Measurements from ENCODE around the gene MAP3K9. TPM values are rescaled to one million over a fixed set of nuclear protein-coding genes. Genes with fewer than 3 reads are reported as not detected.

Gene MAP3K9
- polyA plus RNA-seq, 1 donor from 2014 or later: 5.3 TPM

DNA sequence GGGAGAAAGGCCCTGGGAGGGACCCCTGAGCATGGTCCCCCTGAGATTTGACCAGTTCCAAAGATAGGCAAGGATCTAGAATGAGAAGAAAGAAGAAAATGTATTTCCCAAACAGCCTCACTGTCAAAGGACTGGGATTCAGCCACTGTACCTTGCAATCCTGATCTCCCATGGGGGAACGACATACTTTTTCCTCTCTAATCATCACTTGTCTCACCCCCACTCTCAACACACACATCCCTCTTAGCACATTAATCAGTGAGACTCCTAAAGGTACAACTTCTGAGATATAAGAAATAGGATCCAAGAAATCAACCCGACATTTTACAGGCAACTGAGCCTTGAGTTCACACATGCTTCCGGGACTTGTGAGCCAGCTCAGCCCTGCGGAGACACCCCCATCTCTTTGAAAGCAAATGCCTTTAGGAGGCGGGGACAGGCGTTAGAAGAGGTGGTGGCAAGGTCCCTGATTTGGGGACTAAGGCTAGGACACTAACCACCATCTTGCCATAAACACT lies 1.4 kb downstream of the MAP3K9 start:
- peak overlapping the region; percentile 13 to 83 (median 77) for H3K27ac Mint-ChIP-seq
- peaks cover 1% of the 10 kb centered on the region for H3K36me3 Mint-ChIP-seq
- H3K27me3 Mint-ChIP-seq: peaks cover 2% of the 10 kb centered on the region
- no peaks in the 10 kb centered on the region for H3K9me3 Mint-ChIP-seq
- H3K4me3 Mint-ChIP-seq: peak overlapping the region in 3 of 4 donors; percentile 69 to 97 (median 87)
- H3K4me1 Mint-ChIP-seq: peaks cover 22 to 34% (median 28%) of the 10 kb centered on the region in 3 donors

DNA sequence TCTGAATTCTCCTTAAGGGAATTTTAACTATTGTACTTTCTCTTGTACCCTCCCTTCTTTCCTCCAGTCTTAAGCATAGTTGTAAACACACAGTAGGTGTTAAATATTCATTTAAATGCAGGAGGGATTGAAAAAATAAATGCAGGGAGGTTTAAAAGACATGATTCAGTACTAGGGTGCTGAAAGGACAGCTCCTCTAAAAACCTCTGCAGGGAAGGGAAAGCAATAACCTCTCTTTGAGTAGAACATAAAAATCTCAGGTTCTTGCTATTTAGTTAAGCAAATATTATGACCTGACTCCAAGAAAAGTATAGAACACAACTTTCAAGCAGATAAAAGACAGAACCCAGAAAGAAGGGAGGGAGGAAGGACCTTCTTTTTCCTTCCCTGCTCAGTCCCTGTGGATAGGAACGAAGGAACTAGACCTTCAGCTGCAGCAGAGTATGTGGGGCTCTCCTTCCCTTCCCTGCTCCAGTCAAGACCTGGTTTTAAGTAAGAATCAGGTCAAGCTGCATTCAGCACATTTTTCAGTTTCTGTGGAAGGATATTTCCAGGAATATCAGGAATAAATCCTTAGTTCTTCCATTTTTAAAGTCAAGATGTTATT lies 4.7 kb downstream of the MAP3K9 start:
- H3K9me3 Mint-ChIP-seq: peaks cover 0 to 1% (median 0%) of the 10 kb centered on the region in 3 donors
- peak overlapping the region in 1 of 3 donors; percentile 35 for H3K27ac Mint-ChIP-seq
- peaks cover 2% of the 10 kb centered on the region for H3K27me3 Mint-ChIP-seq
- H3K4me1 Mint-ChIP-seq: peaks cover 31 to 40% (median 34%) of the 10 kb centered on the region in 3 donors
- H3K4me3 Mint-ChIP-seq: peak overlapping the region in 1 of 4 donors; percentile 37
- H3K36me3 Mint-ChIP-seq: peaks cover 6% of the 10 kb centered on the region

GRCh38 chr14:70803321-70804310 lies 5.7 kb downstream of the MAP3K9 start:
- Mint-ChIP-seq H3K9me3 (peaks cover 0 to 1% (median 0%) of the 10 kb centered on the region in 3 donors), H3K27ac (peak overlapping the region in 2 of 3 donors; percentile 80 to 92), H3K36me3 (peaks cover 6% of the 10 kb centered on the region), H3K4me1 (peaks cover 31 to 40% (median 34%) of the 10 kb centered on the region in 3 donors), H3K4me3 (peak overlapping the region; percentile 60 to 81 (median 73)), H3K27me3 (peaks cover 2% of the 10 kb centered on the region)

- peak overlapping the region in 2 of 3 donors; percentile 80 to 89 for H3K27ac Mint-ChIP-seq
- peaks cover 7% of the 10 kb centered on the region for H3K36me3 Mint-ChIP-seq
- no peaks in the 10 kb centered on the region for H3K27me3 Mint-ChIP-seq
- peak overlapping the region in 1 of 4 donors; percentile 81 for H3K4me3 Mint-ChIP-seq
- peaks cover 26 to 35% (median 30%) of the 10 kb centered on the region in 3 donors for H3K4me1 Mint-ChIP-seq
- H3K9me3 Mint-ChIP-seq: peaks cover 0 to 1% (median 0%) of the 10 kb centered on the region in 3 donors
Observed at GRCh38 chr14:70802379-70802778, 6.9 kb downstream of the MAP3K9 start.

GRCh38 chr14:70801836-70802235 lies 7.5 kb downstream of the MAP3K9 start:
- peaks cover 25 to 34% (median 28%) of the 10 kb centered on the region in 3 donors for H3K4me1 Mint-ChIP-seq
- H3K4me3 Mint-ChIP-seq: no peak overlapping the region
- no peak overlapping the region for H3K27ac Mint-ChIP-seq
- no peaks in the 10 kb centered on the region for H3K27me3 Mint-ChIP-seq
- H3K36me3 Mint-ChIP-seq: peaks cover 7% of the 10 kb centered on the region
- H3K9me3 Mint-ChIP-seq: peaks cover 0 to 1% (median 0%) of the 10 kb centered on the region in 3 donors

- peaks cover 4 to 17% (median 8%) of the 10 kb centered on the region in 3 donors for H3K4me1 Mint-ChIP-seq
- no peaks in the 10 kb centered on the region for H3K27me3 Mint-ChIP-seq
- H3K9me3 Mint-ChIP-seq: peaks cover 0 to 1% (median 0%) of the 10 kb centered on the region in 3 donors
- no peak overlapping the region for H3K4me3 Mint-ChIP-seq
- peaks cover 6% of the 10 kb centered on the region for H3K36me3 Mint-ChIP-seq
- no peak overlapping the region for H3K27ac Mint-ChIP-seq
Observed at GRCh38 chr14:70796551-70796950, 12.8 kb downstream of the MAP3K9 start.

DNA sequence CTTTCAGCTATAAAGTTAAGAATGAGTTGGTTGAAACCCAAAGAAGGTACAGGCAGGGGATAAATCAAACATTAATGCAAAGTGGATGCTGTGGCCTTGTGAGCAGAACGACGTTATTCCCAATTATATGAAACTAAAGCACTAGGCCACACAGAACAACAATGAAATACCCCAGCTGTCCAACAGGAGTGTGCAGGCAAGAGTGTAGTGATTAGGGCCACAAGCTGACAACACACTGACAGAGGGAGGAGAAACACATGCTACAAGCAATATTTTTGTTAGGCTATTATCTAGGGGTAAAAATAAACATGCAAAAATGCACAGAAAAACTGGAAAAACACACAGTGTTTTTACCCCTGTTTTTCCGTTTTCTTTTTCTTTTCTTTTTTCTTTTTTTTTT lies 15.0 kb downstream of the MAP3K9 start:
- H3K27me3 Mint-ChIP-seq: no peaks in the 10 kb centered on the region
- no peaks in the 10 kb centered on the region for H3K9me3 Mint-ChIP-seq
- H3K4me1 Mint-ChIP-seq: peaks cover 4 to 9% (median 4%) of the 10 kb centered on the region in 3 donors
- H3K36me3 Mint-ChIP-seq: peaks cover 2% of the 10 kb centered on the region
- no peak overlapping the region for H3K4me3 Mint-ChIP-seq
- H3K27ac Mint-ChIP-seq: peak overlapping the region in 1 of 3 donors; percentile 33

GRCh38 chr14:70793637-70794036 lies 15.7 kb downstream of the MAP3K9 start:
- Mint-ChIP-seq H3K27ac (no peak overlapping the region), H3K4me1 (peaks cover 4 to 9% (median 4%) of the 10 kb centered on the region in 3 donors), H3K36me3 (peaks cover 2% of the 10 kb centered on the region), H3K9me3 (no peaks in the 10 kb centered on the region), H3K4me3 (no peak overlapping the region), H3K27me3 (no peaks in the 10 kb centered on the region)

- no peak overlapping the region for H3K27ac Mint-ChIP-seq
- no peaks in the 10 kb centered on the region for H3K27me3 Mint-ChIP-seq
- H3K4me3 Mint-ChIP-seq: no peak overlapping the region
- no peaks in the 10 kb centered on the region for H3K9me3 Mint-ChIP-seq
- peaks cover 4 to 9% (median 4%) of the 10 kb centered on the region in 3 donors for H3K4me1 Mint-ChIP-seq
- H3K36me3 Mint-ChIP-seq: peaks cover under 1% of the 10 kb centered on the region
Observed at GRCh38 chr14:70792939-70793338, 16.4 kb downstream of the MAP3K9 start.

DNA sequence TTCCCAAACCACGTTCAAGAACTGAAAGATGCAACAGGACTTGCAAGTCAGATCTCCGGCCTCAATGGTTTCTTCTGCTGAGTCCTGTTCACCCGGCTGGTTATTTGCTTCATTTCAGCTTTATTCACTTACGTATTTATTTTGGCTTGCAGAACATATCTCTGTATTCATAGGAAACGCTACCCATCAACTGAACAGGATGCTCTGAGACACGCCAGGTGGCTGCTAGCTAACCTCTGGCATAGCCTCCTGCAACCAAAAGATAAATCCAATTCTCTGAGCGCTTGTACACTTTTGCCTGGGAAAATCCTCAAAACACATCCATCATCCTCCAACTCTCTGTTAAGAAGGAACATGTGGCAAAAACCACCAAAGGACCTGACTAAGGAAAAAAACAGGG lies 17.3 kb downstream of the MAP3K9 start:
- no peaks in the 10 kb centered on the region for H3K36me3 Mint-ChIP-seq
- no peak overlapping the region for H3K4me3 Mint-ChIP-seq
- no peak overlapping the region for H3K27ac Mint-ChIP-seq
- peaks cover 4 to 9% (median 4%) of the 10 kb centered on the region in 3 donors for H3K4me1 Mint-ChIP-seq
- no peaks in the 10 kb centered on the region for H3K9me3 Mint-ChIP-seq
- H3K27me3 Mint-ChIP-seq: no peaks in the 10 kb centered on the region

DNA sequence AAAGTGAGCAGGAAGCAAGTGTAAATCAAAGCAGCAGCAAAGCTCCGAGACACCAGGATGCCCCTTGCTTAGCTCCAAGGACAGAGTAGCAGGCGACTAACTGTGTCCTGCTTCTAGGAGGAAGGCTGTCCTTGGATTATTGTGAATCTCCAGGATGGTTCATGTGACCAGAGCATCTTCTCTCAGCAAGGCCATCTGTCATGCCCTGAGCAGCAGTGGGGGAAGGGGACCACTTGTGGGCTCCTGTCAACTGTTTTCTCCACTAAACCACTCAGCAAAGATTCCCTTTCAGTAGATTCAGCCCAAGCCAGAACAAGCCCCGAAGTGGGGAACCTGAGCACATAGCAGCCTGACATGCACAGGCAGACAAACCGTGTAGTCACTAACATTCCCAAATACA lies 19.4 kb downstream of the MAP3K9 start:
- Mint-ChIP-seq H3K9me3 (no peaks in the 10 kb centered on the region), H3K27ac (no peak overlapping the region), H3K4me3 (no peak overlapping the region), H3K36me3 (peaks cover 2% of the 10 kb centered on the region), H3K27me3 (no peaks in the 10 kb centered on the region), H3K4me1 (peaks cover 4 to 9% (median 4%) of the 10 kb centered on the region in 3 donors)

DNA sequence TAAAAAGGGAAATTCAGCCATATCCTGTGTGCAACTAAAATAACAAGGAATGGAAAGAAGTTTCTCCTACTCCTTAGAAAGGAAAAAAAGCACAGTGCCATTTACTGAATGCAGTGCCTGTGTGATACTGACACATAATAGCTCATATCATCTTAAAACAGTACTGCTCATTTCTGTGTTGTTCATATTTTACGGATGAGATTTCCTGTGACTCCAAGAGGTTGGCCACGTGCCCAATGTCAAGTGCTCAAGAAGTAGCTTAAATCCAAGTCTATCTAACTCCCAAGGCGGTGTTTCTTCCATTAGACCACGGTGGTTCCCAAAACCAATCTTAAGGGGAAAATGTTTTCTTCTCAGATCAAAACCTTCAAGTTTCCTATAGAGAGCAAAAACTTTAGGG lies 20.0 kb downstream of the MAP3K9 start:
- Mint-ChIP-seq H3K27ac (no peak overlapping the region), H3K4me1 (peaks cover 4 to 7% (median 4%) of the 10 kb centered on the region in 3 donors), H3K4me3 (no peak overlapping the region), H3K36me3 (peaks cover 2% of the 10 kb centered on the region), H3K9me3 (no peaks in the 10 kb centered on the region), H3K27me3 (no peaks in the 10 kb centered on the region)

GRCh38 chr14:70788898-70789297 lies 20.4 kb downstream of the MAP3K9 start:
- H3K27ac Mint-ChIP-seq: peak overlapping the region in 1 of 3 donors; percentile 64
- H3K36me3 Mint-ChIP-seq: peaks cover 2% of the 10 kb centered on the region
- H3K9me3 Mint-ChIP-seq: no peaks in the 10 kb centered on the region
- peaks cover 1 to 3% (median 1%) of the 10 kb centered on the region in 3 donors for H3K4me1 Mint-ChIP-seq
- H3K27me3 Mint-ChIP-seq: no peaks in the 10 kb centered on the region
- no peak overlapping the region for H3K4me3 Mint-ChIP-seq

DNA sequence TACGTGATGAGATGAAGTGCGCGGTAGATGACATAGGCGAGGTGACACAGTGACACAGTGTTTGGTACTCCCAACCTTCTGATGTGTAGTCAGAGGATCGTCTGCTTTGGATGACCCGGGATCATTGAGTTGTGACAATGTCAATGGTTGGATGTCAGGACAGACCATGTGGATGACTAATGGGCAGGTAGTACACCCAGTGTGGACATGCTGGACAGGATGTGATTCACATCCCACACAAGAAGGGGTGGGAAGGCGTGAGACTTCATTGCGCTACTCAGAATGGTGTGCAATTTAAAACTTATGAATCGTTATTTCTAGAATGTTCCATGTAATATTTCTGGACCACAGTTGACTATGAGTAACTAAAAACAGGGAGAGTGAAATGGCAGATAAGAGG lies 23.8 kb downstream of the MAP3K9 start:
- Mint-ChIP-seq H3K36me3 (peaks cover 2% of the 10 kb centered on the region), H3K9me3 (no peaks in the 10 kb centered on the region), H3K27me3 (no peaks in the 10 kb centered on the region), H3K4me3 (no peak overlapping the region), H3K4me1 (peaks cover 11 to 21% (median 19%) of the 10 kb centered on the region in 3 donors), H3K27ac (no peak overlapping the region)

DNA sequence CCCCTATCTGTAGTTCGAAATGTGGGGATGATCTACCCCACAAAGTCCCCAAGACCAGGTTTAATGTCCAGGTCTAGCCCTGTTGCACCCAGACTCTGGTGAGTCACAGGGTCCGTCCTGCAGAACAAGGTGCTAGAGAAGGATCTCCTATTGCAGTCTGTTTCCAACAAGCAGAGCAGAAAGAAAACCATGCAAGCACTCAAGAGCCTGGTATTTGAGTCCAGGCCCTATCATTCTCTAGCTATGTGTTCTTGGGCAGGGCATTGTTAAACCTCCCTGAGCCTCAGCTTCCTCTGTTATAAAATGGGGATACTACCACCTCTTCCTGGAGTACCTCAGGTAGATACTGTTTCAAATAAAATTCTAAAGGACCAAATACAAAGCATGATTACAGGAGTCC lies 24.4 kb downstream of the MAP3K9 start:
- H3K27me3 Mint-ChIP-seq: no peaks in the 10 kb centered on the region
- no peak overlapping the region for H3K4me3 Mint-ChIP-seq
- peaks cover 2% of the 10 kb centered on the region for H3K36me3 Mint-ChIP-seq
- no peaks in the 10 kb centered on the region for H3K9me3 Mint-ChIP-seq
- peak overlapping the region in 1 of 3 donors; percentile 47 for H3K27ac Mint-ChIP-seq
- peaks cover 16 to 28% (median 26%) of the 10 kb centered on the region in 3 donors for H3K4me1 Mint-ChIP-seq

Data from IgD-negative memory B cell (primary cell).